C4-2B (cell line): ENCODE data around the gene BAHCC1.

Experiments
- H3K27ac ChIP-seq: fragments of 450-650 bp; 2 replicates; pipeline ENCODE4 v1.5.1; 2017
- CTCF ChIP-seq: fragments of 450-650 bp; conservative IDR thresholded peaks from 2 replicates; pipeline ENCODE4 v1.5.1; 2017; ENCODE audit warnings: mild to moderate bottlenecking
- ZFX ChIP-seq: fragments of 450-650 bp; IDR thresholded peaks from 2 replicates; pipeline ENCODE4 v1.6.1; 2017

BAHCC1 gene

GRCh38 chr17:81410852-81411251, 15.6 kb downstream of the BAHCC1 start:
- no peak for TF ChIP-seq CTCF
- TF ChIP-seq ZFX = no peak
- H3K27ac ChIP-seq = no peak overlapping the region

- TF ChIP-seq ZFX (no peak), CTCF (no peak)
- H3K27ac ChIP-seq = no peak overlapping the region
These were observed 16.0 kb downstream of the BAHCC1 start for GRCh38 chr17:81411305-81411704.

- TF ChIP-seq ZFX = no peak
- TF ChIP-seq CTCF = no peak
- H3K27ac ChIP-seq = no peak overlapping the region
These were observed 17.3 kb downstream of the BAHCC1 start for GRCh38 chr17:81412490-81413093.

- no peak overlapping the region for H3K27ac ChIP-seq
- TF ChIP-seq ZFX (no peak), CTCF (no peak)
These were observed 18.4 kb downstream of the BAHCC1 start for GRCh38 chr17:81413497-81414135.

GRCh38 chr17:81414756-81415516, 19.7 kb downstream of the BAHCC1 start:
- H3K27ac ChIP-seq = no peak overlapping the region
- TF ChIP-seq ZFX = no peak
- no peak for TF ChIP-seq CTCF

- no peak overlapping the region for H3K27ac ChIP-seq
- TF ChIP-seq ZFX (no peak), CTCF (no peak)
These were observed 20.4 kb downstream of the BAHCC1 start for GRCh38 chr17:81415681-81416080.

GRCh38 chr17:81416612-81417011, 21.4 kb downstream of the BAHCC1 start:
- H3K27ac ChIP-seq = no peak overlapping the region
- TF ChIP-seq ZFX (no peak), CTCF (no peak)
